Activated B cell treated with CpG ODN at 0.5 μM for 24 hours (primary cell): ENCODE results near the gene RSPH6A. TPM values are rescaled to one million over a fixed set of nuclear protein-coding genes. Genes with fewer than 3 reads are reported as not detected.

Experiments
- ATAC-seq: fragments of 200-7000 bp; cut with Tn5 transposase; one replicate; pipeline ENCODE4 v1.10.0; 2021; ENCODE audit warnings: low read depth, mild to moderate bottlenecking, moderate library complexity
- CTCF ChIA-PET: fragments of 350-600 bp; sonication (Branson Sonifier 250); formaldehyde crosslinking; loops from one replicate; lab custom pipeline; 2021; ENCODE audit warnings: antibody characterized with exemption; lab: Charles Lee
- POLR2A ChIA-PET: fragments of 350-600 bp; sonication (Branson Sonifier 250); formaldehyde crosslinking; loops from one replicate; lab custom pipeline; 2021; ENCODE audit warnings: antibody characterized with exemption; lab: Charles Lee
- DNase-seq: peaks from one replicate; pipeline ENCODE4 v3.0.0; 2022
- H3K27ac Mint-ChIP-seq: one replicate; pipeline ENCODE4 v1.8.0; 2020; ENCODE audit warnings: mixed read lengths
- H3K27me3 Mint-ChIP-seq: one replicate; pipeline ENCODE4 v1.8.0; 2021; ENCODE audit warnings: mixed read lengths
- H3K36me3 Mint-ChIP-seq: one replicate; pipeline ENCODE4 v1.8.0; 2021; ENCODE audit warnings: low read depth, mixed read lengths
- H3K4me1 Mint-ChIP-seq: one replicate; pipeline ENCODE4 v1.8.0; 2021; ENCODE audit warnings: mixed read lengths
- H3K4me3 Mint-ChIP-seq: one replicate; pipeline ENCODE4 v1.8.0; 2020; ENCODE audit warnings: mild to moderate bottlenecking, mixed read lengths
- H3K9me3 Mint-ChIP-seq: one replicate; pipeline ENCODE4 v1.8.0; 2020; ENCODE audit warnings: mixed read lengths
- CTCF ChIP-seq: fragments of 200-600 bp; IDR thresholded peaks from one replicate; pipeline ENCODE4 v1.8.0; 2022; ENCODE audit warnings: antibody characterized with exemption, mild to moderate bottlenecking
- intact Hi-C: fragments of 100-400 bp; cut with micrococcal nuclease; formaldehyde crosslinking; loops from one replicate; pipeline ENCODE4 v1.15.1; 2024
- total RNA-seq: library from RNA; stranded (reverse); gene quantifications from 2 replicates; pipeline ENCODE4 v1.2.3, GENCODE V29; 2022

Gene RSPH6A
- total RNA-seq, 1 donor from 2014 or later = 0.51 TPM

- Mint-ChIP-seq H3K4me1 (no peaks in the 10 kb centered on the region), H3K9me3 (no peaks in the 10 kb centered on the region), H3K27me3 (no peaks in the 10 kb centered on the region), H3K4me3 (no peak overlapping the region), H3K27ac (no peak overlapping the region), H3K36me3 (peaks cover 83% of the 10 kb centered on the region)
- CTCF ChIA-PET = no interaction called here
- ATAC-seq (no peak), DNase-seq (no peak)
- no peak for TF ChIP-seq CTCF
- POLR2A ChIA-PET = interaction anchor here (0.5 kb wide), 1 partner anchor 38 kb away, joined by 6 read pairs; no protein-coding TSS in a partner anchor
- intact Hi-C loops = no loop called here
These were observed 8.1 kb upstream of the RSPH6A start for GRCh38 chr19:45823182-45823581.

- CTCF ChIA-PET = no interaction called here
- no peaks in the 10 kb centered on the region for H3K9me3 Mint-ChIP-seq
These were observed 7.6 kb upstream of the RSPH6A start for GRCh38 chr19:45822716-45823115.

GRCh38 chr19:45821570-45821969 is 6.5 kb upstream of the RSPH6A start:
- H3K27ac Mint-ChIP-seq = peak overlapping the region; percentile 31

More at GRCh38 chr19:45822716-45823115, 7.6 kb upstream of the RSPH6A start:
- TF ChIP-seq CTCF = no peak
- Mint-ChIP-seq H3K27me3 (no peaks in the 10 kb centered on the region), H3K4me3 (no peak overlapping the region), H3K4me1 (no peaks in the 10 kb centered on the region), H3K27ac (no peak overlapping the region), H3K36me3 (peaks cover 78% of the 10 kb centered on the region)
- intact Hi-C loops = no loop called here
- ATAC-seq = no peak
- DNase-seq = no peak
- POLR2A ChIA-PET = no interaction called here

GRCh38 chr19:45821103-45821521 is 6.0 kb upstream of the RSPH6A start:
- no peak for ATAC-seq
- Mint-ChIP-seq H3K27me3 (no peaks in the 10 kb centered on the region), H3K4me1 (peaks cover 9% of the 10 kb centered on the region), H3K27ac (peak overlapping the region; percentile 31), H3K9me3 (no peaks in the 10 kb centered on the region), H3K36me3 (peaks cover 63% of the 10 kb centered on the region), H3K4me3 (no peak overlapping the region)
- no peak for TF ChIP-seq CTCF
- DNase-seq = no peak
- ChIA-PET POLR2A (no interaction called here), CTCF (no interaction called here)
- intact Hi-C loops = no loop called here

More at GRCh38 chr19:45821570-45821969, 6.5 kb upstream of the RSPH6A start:
- peaks cover 67% of the 10 kb centered on the region for H3K36me3 Mint-ChIP-seq
- H3K27me3 Mint-ChIP-seq = no peaks in the 10 kb centered on the region
- TF ChIP-seq CTCF = no peak
- no peak overlapping the region for H3K4me3 Mint-ChIP-seq
- intact Hi-C loops = no loop called here
- ChIA-PET CTCF (no interaction called here), POLR2A (no interaction called here)
- peaks cover 9% of the 10 kb centered on the region for H3K4me1 Mint-ChIP-seq
- DNase-seq (no peak), ATAC-seq (no peak)
- no peaks in the 10 kb centered on the region for H3K9me3 Mint-ChIP-seq

DNA sequence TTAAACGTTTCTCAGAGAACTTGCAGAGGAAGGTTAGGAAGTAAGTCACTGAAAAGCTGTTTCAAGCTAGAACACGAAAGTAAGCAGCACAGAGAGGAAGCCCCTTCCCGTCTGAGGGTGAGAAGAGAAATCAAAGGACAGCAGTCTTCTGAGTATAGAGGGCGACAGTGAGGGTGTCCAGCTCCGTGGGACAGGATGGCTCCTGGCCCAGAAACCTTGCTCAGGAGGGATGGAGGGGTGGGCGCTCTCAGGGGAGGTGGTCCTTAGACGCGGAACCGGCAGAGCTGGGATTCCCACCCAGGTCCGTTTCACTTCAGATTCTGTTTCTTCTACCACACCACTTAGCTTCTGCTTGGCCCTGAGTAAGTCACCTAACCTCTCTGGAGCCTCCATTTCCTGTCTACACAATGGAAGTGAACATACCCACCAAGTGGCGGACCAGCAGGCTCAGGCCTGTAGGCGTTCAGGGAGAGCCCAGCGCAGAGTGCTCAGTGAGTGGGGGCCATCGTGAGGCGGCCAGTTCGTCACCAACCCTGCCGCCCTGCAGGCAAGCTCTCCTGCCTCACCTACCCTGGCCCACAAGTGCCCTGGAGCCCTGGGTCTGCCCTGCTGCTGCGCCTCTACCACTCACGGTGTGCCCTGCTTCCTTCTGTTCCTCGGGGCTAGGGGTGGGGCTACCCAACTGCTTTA is 5.5 kb upstream of the RSPH6A start:
- Mint-ChIP-seq H3K27ac (no peak overlapping the region), H3K9me3 (no peaks in the 10 kb centered on the region), H3K4me1 (peaks cover 9% of the 10 kb centered on the region), H3K36me3 (peaks cover 58% of the 10 kb centered on the region), H3K4me3 (no peak overlapping the region), H3K27me3 (no peaks in the 10 kb centered on the region)
- no peak for DNase-seq
- intact Hi-C loops = no loop called here
- ChIA-PET CTCF (no interaction called here), POLR2A (no interaction called here)
- TF ChIP-seq CTCF = no peak
- no peak for ATAC-seq
